ENCODE data around the gene FAM221B.

The FAM221B gene, protein sequence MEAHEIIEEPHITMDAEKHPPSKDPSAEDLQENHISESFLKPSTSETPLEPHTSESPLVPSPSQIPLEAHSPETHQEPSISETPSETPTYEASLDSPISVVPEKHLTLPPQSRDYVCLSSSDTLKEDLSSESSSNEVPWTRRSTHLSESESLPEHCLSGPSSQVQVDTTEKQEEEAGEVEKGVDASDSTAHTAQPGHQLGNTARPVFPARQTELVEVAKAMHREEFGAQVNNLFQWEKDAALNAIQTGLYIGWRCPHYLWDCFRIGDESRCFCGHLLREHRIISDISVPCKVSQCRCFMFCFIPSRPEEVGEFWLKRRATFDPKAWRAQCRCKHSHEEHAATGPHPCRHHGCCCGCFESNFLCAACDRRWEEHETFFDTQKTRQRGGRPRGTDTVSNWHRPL

DNA sequence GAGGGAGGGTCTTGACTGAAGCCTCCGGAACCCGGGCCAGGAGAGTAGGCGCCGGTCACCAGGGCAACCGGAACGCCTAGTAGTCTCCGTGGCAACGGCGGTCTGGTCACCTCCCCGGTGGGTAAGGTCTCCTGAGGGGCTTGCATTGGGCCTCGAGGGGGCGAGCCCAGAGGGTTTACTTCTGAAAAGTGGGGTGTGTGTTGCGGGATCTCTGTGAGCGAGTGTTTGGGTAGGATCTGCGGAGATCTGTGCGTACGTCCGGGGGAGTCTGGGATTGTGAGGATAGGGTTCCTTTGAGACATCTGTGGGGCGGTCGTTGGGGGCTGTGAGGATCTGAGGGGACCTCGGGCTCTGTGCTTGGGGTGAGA is at the start of gene FAM221B:
FAM221B (minus strand) TSS at position 17 of the 368 bp plus-strand sequence. CDS start 2,571 bp downstream, outside the sequence.
- DNase-seq = no peak

DNA sequence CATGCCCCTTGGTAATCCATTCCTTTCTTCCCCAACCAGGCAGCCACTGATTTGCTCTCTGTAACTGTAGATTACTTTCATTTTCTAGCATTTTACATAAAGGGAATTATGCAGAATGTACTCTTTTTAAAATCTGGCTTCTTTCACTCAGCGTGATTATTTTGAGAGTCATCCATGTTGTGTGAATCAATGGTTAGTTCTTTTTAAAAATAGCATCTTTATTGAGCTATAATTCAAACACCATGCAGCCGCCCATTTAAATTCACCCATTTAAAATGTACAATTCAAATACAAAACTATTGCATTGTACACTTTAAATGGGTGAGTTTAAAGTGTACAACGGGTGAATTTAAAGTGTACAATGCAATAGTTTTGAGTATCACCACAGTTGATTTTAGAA is 44.0 kb upstream of the FAM221B start:
- no peak for DNase-seq

- DNase-seq = no peak
These were observed 43.0 kb upstream of the FAM221B start for GRCh38 chr9:35871545-35871944.

DNA sequence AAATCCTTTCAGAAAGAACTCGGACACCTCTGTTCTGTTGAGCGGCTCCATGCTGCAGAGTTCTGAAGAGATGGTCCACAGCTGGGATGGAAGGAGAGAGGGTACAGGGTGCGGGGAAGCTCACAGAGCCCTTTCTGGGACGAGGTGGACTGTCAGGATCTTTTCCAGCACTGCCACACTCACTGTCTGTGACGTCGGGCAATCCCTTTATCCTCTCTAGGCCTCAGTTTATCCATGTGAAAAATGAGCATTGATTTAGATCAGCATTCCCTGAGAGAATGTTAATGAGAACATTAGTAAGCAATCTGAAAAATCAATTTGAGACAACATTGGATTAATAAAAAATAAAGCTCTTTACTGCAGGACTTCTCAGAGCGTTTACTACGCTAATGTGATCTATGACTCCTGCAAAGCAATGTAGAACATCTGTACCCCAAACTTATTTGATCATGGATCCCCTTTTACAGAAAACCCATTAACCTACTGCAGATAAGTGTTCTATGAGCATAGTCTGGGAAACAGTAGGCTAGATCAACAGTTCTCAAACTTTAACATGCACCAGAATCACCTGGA is 41.9 kb upstream of the FAM221B start, which contains the start of gene OR13J1:
OR13J1 (minus strand) TSS at position 51 of the 573 bp plus-strand sequence; CDS start at position 51, 0 bp downstream.
- DNase-seq = no peak

DNA sequence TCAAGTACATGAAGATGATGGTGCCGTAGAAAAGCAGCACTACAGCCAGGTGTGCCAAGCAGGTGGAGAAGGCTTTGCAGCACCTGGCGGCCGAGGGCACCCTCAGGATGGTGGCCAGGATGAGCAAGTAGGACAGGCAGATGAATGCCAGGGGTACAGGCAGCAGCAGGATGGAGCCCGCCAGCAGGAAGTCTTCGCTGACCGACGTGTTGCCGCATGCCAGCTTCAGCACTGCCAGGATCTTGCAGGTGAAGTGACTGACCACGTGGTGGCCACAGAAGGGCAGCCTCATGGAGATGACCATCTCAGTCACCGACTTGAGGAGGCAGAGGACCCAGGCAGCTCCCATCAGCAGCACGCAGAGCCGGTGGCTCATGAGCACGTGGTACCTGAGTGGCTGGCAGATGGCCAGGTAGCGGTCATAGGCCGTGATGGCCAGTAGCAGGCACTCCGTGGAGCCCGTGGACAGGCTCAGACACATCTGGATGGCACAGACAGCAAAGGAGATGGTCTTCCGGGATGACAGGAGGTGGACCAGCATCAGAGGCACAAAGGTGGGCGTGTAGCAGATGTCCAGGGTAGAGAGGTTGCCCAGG is 41.2 kb upstream of the FAM221B start:
- no peak for DNase-seq

GRCh38 chr9:35868933-35869332 is 40.4 kb upstream of the FAM221B start:
- DNase-seq = no peak

- no peak for DNase-seq
These were observed 39.0 kb upstream of the FAM221B start for GRCh38 chr9:35867538-35867937.

DNA sequence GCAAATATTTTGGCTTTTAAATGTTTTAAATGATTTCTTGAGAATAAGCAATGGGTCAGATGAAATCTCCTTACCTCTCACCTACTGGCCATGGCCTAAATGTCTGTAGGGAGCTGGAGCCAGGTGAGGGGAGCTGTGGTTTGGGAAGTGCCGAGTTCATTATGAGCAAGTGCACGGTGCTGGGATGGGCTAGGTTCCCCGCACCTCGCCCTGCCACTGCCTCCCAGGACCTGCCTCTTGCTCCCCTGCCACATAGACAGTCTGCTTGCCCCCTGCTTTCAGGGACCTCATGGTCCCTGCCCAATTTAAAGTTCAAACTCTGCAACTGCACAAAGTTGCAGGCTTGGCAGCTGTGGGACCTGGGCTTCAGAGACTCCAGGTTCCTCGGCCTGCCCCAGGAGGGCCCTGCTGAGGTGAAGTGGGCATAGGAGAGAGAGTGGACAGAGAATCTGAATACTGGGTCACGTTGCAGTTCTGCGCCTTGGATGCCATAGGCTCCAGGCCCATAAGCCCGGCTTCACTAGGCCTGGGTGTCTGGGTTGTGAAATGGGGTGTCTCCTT is 36.2 kb upstream of the FAM221B start:
- DNase-seq = no peak

- DNase-seq = no peak
These were observed 35.1 kb upstream of the FAM221B start for GRCh38 chr9:35863583-35863982.

DNA sequence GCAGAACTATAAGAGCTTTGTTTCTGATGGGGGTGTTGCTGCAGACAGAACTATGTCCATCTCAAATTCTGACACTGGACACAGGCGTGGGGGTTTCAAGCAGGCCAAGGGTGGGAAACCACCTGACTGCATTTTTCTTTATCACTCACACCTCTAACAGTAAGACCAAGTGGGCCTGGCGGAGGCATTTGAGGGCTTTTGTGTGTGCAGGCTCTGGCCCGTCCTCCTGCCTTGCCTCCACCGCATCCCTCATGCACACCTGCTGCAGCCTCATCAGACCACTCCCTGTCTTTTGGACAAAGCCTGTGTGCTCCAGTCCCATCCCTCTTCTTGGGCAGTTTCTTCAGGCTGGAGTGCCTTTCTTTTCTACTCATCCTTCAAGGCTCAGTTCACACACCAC is 33.8 kb upstream of the FAM221B start:
- DNase-seq = no peak

- no peak for DNase-seq
These were observed 32.8 kb upstream of the FAM221B start for GRCh38 chr9:35861161-35861897.

GRCh38 chr9:35859990-35860339 is 31.4 kb upstream of the FAM221B start:
- DNase-seq = no peak

DNA sequence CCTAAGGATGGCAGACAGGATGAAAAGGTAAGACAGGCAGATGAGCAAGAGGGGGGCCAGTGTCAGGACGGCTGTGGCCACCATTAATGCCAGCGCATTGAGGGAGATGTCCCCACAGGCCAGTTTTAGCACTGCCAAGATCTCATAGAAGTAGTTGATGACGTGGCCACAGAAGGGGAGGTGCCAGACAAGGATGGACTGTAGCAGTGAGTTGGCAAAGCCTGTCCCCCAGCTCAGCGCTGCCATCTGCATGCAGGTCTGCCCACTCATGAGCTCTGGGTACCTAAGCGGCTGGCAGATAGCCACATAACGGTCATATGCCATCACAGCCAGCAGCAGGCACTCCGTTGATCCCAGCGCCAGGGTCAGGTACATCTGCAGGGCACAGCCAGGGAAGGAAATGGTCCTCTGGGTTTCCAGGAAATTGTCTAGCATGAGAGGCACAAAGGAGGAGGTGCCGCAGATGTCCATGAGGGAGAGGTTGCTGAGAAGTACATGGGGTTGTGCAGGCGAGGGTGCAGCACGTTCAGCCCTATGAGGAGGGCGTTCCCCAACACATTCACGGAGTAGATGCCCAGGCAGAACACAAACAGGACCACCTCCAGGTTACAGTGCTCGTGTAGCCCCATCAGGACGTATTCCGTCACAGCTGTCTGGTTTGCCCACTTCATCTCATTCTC is 30.9 kb upstream of the FAM221B start:
- DNase-seq = no peak

DNA sequence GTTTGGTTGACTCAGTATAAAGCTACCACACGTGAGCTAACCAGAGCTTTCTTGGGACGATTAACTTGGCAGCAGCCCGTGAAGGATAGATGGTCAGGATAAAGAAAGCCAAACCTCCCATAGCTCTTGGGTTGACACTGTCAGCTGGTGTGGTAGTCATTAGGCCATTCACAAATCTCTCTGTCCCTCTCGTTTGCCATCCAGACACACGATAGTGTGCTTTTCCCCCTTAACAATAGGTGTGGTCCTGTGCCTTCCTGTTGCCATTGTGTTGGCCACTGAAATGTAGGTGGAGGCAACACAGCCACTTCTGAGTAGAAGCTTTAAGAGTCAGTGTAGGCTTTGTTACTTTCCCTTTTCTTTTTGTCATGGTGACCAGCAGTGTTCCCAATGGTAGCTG is 29.9 kb upstream of the FAM221B start:
- no peak for DNase-seq

- no peak for DNase-seq
These were observed 28.4 kb upstream of the FAM221B start for GRCh38 chr9:35856882-35857281.

GRCh38 chr9:35856206-35856605 is 27.7 kb upstream of the FAM221B start:
- no peak for DNase-seq

DNA sequence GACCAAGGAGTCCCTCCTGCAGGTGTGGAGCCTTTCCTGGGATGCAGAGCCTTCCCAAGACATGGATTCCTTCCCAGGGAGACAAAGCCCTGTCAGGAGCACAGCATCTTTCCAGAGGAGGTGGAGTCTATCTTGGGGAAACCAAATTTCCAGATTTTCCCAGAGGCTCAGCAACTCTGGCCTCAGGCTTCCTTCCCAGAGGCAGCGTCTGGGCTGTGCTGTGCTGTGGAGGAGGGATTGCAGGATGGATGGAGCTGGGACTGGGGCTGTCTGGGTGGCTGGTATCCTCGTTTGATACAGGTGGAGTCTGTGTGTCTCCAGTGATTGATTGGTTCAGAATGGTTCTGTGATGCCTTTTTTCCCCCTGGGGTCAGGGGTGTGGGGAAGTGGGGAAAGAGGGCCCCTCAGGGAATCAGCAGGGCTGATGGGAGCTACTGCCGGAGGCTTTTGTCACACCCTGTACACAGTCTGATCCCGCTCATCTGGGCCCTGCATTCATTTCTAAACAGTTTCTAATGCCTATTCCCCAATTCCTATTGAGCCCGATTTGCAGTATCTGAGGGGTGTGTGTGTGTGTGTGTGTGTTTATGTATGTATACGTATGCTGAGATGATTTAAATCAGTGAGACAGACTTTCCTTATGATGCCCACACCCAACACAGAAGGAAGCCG is 25.7 kb upstream of the FAM221B start:
- DNase-seq = no peak

DNA sequence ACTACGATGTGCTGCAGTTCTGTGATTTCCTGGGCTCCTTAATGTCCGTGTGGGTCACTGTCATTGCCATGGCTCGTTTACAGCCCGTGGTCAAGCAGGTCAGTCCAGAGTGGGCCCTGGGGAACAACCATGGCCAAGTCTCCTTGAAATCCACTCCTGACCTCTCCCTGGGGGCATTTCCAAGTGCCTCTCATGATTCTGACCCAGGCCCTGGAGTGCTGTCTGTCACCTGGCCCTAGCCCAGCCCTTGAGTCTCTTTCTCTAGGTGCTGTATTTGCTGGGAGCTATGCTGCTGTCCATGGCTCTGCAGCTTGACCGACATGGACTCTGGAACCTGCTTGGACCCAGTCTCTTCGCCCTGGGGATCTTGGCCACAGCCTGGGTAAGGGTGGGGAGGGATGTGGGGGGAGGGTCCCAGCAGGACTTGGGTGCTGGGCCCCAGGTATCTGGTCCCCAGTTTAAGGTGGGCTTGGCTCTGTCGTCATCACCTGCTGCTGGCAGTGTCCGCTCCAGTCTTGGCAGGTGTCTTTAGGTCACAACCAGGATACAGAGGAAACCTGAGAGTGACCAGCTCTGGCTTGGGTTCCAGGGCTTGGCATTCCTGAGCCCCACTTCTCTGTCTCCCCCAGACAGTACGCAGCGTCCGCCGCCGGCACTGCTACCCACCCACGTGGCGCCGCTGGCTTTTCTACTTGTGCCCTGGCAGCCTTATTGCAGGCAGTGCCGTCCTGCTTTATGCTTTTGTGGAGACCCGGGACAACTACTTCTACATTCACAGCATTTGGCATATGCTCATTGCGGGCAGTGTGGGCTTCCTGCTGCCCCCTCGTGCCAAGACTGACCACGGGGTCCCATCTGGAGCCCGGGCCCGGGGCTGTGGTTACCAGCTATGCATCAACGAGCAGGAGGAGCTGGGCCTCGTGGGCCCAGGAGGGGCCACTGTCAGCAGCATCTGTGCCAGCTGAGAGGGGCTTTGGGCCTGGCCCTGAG is 24.6 kb upstream of the FAM221B start:
- DNase-seq = no peak

DNA sequence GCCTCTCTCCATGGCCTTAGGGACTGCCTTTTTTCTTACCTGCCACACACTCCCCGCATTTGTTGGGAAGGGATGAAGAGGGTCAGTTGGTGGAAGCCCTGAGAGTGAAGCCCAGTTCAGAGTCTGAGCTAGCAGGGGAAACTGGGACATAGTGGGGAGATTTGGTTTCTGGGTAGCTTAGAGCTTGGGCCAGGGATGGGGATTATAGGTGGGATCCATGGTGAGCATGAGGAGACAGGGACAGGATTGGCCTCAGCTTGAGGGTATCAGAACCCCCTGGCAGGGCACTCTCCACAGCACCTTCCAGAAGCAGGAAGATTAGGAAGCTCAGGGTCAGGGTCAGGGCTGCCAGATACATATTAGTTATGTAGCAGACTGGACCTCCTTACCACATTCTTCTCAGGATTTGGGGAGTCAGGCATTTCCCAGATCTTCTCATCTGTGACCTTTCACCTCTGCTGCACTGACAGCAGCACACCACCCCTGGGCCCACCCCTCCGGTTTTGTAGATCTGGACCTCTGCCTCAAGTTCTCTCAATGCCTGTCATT is 23.8 kb upstream of the FAM221B start:
- DNase-seq = no peak

DNA sequence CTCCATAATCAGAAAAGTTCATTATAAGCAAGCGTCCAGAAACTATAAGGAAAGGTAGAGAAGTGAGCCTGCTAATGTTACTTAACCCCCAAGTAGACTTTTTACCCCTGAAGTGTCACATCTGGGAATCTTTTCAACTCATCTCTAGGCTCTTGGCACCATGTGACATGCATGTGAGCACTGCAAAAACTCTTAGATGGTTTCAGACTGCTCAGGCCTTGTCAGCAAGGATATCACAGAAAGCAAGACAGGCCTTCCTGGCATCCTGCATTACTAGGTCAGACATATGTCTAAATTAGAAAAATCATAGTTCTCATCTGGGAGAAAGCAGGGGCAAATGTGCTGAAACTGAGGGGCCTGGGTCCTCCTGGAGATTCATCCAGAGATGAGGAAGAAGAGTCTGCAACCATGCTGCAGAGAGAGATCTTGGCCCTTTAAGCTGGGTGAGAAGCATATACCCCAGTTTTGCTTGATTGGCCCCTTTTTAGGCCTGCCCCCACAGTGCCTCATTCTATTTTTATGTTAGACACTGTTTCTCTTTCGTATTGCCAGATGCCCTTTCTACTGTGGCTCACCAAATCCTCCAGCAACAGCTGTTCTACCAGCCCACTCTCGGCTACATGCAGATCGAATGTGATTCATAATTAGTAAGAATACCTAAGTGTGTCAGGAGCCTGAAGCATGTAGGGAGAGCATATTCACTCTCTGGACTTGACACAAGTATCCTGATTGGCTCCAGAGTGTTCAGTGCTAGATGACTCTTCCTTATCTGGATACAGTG is 19.4 kb upstream of the FAM221B start:
- no peak for DNase-seq

Data from NCI-H187 treated with DMSO at 0.1 percent for 48 hours (cell line).